Fibroblast of villous mesenchyme (primary cell): ENCODE measurements around the gene ABCA13. TPM values are rescaled to one million over a fixed set of nuclear protein-coding genes. Genes with fewer than 3 reads are reported as not detected.

Source experiments
- DNase-seq: peaks from one replicate; pipeline ENCODE4 v3.0.0-alpha.2; 2010; ENCODE audit warnings: low read depth
- H3K4me3 ChIP-seq: 2 replicates; pipeline ENCODE4 v1.5.1; 2011; ENCODE audit warnings: low read depth, mild to moderate bottlenecking, low read length
- total RNA-seq: library from RNA; depleted of rRNA; stranded (reverse); fragments of >200 nt; gene quantifications from 2 replicates; pipeline ENCODE4 v1.2.3, GENCODE V29; 2012
- TF ChIP-seq, protein P1 (sequence below): IDR thresholded peaks from 2 replicates; pipeline ENCODE4 v1.5.1; 2012; ENCODE audit warnings: low read depth, mild to moderate bottlenecking, low read length; ENCODE audit not compliant: insufficient read depth

Gene ABCA13
- total RNA-seq, 1 donor = not detected

DNA sequence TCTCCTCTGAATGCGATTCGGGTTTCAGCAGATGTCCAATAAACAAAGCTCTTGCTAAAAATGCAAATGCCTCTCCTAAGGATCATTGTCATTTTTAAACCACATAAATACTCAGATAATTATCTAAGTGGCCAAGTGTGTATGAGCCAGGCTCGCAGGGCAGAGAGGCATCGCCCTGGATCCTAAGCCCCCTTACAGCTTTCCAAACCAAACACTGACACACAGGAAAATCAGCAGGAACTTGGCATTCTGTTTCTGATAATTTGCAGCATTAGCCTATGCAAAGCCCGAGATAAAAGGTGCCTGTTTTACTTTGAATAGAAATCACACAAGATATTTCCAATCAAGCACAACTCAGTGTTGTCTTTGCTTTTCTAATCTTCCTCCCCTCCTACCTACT is 134.4 kb downstream of the ABCA13 start:
- H3K4me3 ChIP-seq = no peak overlapping the region
- TF ChIP-seq, protein P1, sequence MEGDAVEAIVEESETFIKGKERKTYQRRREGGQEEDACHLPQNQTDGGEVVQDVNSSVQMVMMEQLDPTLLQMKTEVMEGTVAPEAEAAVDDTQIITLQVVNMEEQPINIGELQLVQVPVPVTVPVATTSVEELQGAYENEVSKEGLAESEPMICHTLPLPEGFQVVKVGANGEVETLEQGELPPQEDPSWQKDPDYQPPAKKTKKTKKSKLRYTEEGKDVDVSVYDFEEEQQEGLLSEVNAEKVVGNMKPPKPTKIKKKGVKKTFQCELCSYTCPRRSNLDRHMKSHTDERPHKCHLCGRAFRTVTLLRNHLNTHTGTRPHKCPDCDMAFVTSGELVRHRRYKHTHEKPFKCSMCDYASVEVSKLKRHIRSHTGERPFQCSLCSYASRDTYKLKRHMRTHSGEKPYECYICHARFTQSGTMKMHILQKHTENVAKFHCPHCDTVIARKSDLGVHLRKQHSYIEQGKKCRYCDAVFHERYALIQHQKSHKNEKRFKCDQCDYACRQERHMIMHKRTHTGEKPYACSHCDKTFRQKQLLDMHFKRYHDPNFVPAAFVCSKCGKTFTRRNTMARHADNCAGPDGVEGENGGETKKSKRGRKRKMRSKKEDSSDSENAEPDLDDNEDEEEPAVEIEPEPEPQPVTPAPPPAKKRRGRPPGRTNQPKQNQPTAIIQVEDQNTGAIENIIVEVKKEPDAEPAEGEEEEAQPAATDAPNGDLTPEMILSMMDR = no peak
- DNase-seq = no peak

DNA sequence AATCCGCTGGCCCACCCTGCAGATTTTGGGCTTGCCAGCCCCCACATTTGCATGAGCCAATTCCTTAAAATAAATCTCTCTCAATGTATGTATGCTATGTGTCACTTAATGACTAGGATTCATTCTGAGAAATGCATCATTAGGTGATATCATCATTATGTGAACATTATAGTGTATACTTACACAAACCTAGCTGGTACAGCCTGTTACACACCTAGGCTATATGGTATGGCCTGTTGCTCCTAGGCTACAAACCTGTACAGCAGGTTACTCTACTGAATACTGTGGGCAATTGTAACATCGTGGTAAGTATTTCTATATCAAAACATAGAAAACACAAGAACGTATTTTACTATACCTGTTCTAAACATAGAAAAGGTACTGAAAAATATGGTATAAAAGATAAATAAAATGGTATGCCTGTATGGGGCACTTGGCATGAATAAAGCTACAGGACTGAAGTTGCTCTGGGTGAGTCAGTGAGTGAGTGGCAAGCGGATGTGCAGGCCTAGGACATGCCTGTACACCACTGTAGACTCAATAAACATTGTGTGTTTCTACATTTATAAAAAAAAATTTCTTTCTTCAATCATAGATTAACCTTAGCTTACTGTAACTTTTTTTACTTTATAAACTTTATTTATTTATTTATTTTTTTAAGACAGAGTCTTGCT is 135.9 kb downstream of the ABCA13 start:
- no peak for DNase-seq
- no peak overlapping the region for H3K4me3 ChIP-seq
- TF ChIP-seq, protein P1 = no peak

DNA sequence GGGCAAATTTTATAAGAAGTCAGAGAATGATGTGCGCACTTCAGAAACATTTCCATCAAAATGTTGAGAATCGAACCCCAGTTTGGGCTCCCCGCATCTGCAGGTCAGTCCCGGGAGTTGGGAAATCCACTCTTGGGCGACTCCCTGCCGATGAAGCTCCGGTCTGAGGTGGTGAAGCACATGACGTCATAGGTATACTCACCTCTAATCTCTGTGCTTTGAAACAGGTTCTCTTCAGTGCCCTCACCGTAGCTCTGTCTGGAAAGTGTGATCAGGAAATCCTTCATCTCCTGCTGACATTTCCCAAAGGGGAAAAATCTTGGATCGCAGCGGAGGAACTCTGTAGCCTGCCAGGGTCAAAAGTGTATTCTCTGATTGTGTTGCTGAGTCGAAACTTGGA is 138.5 kb downstream of the ABCA13 start:
- H3K4me3 ChIP-seq = no peak overlapping the region
- DNase-seq = no peak
- TF ChIP-seq, protein P1 = no peak

DNA sequence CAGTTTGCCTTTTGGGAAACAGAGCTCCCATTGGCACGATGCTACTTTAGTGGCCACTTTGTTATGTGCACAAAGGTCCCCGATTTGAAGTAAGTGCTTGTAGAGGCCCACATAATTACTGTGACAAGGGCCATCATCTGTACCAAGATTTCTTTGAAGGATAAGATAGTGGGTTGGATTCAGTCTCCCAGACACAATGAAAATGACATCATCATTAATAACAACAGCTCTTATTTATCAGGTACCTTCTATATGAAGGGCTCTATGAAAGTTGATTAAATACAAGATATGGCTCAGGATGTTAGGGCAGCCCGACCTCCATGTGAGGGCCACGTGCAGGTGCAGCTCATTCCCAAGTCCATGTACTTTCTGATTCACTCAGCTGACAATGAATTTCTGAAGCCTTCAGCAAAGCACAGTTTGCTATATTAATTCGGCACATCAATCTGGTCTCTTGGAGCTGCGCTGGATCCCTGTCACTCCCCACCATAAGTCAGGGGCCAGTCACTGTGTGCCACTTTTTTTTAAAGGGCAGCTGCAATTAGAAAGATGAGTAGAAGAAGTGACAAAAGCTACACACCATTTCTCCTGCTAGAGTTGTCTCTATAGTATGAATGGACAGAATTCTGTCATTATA is 140.3 kb downstream of the ABCA13 start:
- H3K4me3 ChIP-seq = no peak overlapping the region
- TF ChIP-seq, protein P1 = no peak
- DNase-seq = no peak

DNA sequence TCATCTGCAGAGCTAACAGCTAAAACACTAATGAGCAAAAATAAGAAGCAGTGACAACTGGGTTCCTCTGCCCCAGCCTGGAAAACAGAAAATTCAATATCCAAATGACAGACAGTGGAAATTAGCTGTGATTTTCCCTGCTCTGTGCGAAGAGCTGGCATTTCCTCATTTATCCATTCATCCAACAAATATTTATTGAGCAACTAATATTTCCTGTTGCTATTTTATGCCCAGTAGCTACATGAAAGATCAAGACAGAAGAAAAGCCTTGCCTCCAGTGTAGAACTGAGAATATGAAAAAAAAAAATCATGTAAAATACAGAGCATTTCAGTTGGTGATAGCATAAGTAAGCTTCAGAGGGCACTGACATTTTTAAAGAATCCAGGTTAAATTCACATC is 140.9 kb downstream of the ABCA13 start:
- DNase-seq = no peak
- TF ChIP-seq, protein P1 = no peak
- H3K4me3 ChIP-seq = no peak overlapping the region

DNA sequence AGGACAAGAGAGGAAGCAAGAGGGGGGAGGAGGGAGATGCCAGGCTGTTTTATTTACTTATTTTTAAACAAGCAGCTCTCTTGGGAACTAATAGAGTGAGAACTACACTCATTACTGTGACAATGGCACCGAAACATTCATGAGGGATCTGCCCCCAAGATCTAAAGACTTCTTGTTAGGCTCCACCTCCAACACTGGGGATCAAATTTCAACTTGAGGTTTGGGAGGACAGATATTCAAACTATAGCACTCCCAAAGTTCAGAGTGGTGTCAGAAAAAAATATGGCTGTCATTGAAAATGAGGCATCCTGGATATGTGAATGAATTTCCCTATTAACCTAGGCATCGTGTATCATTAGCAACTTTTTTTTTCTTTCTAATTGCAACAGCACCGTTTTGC is 145.5 kb downstream of the ABCA13 start:
- no peak overlapping the region for H3K4me3 ChIP-seq
- no peak for DNase-seq
- TF ChIP-seq, protein P1 = no peak
